ENCODE results near the gene PRM1. TPM values are rescaled to one million over a fixed set of nuclear protein-coding genes. Genes with fewer than 3 reads are reported as not detected.

The PRM1 gene
- total and polyA plus RNA-seq, 11 donors: not detected

DNA sequence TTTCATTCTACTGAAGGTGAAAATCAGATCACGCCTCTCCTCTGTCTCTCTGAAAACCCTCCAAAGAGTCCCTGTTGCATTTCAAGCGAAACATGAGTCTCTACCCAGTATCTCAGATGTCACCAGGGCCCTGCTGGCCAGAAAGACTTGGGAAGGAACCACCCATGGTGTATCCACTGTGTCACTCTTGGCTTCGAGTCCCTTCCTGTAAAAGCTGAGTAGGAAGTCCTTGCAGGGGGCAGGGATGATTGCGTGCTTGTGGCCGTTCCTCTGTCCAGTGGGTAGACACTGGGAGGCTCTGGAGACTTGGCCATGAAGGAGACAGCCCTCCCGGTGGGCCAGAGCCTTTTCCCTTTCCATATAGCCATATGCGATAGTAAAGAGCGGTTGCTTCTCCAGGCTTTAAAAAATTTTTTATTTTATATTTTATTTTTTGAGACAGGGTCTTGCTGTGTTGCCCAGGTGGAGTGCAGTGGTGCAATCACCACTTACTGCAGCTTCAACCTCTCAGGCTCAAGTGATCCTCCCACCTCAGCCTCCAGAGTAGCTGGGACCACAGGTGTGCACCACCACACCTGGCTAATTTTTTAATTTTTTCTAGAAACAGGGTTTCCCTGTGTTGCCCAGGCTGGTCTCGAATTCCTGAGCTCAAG, 45.1 kb upstream of the PRM1 start:
- intact Hi-C loops (cut with DNase I): no loop called here
- Histone ChIP-seq H3K4me3 (no peak overlapping the region), H3K9me3 (no peaks in the 10 kb centered on the region), H3K27me3 (no peaks in the 10 kb centered on the region), H3K4me1 (peaks cover 0 to 50% (median 11%) of the 10 kb centered on the region in 12 donors), H3K27ac (peak overlapping the region in 1 of 12 donors; percentile 84), H3K36me3 (no peaks in the 10 kb centered on the region)
- DNase-seq: peak in 1 of 5 donors; percentile 35
- 73 to 84% (median 78%) methylated on average over 7 to 9 of the region's 9 CpGs for WGBS, 4 donors
- no peak for ATAC-seq
- no peak for TF ChIP-seq POLR2A (IDR thresholded peaks at IDR 0.05)
- TF ChIP-seq, protein P1, sequence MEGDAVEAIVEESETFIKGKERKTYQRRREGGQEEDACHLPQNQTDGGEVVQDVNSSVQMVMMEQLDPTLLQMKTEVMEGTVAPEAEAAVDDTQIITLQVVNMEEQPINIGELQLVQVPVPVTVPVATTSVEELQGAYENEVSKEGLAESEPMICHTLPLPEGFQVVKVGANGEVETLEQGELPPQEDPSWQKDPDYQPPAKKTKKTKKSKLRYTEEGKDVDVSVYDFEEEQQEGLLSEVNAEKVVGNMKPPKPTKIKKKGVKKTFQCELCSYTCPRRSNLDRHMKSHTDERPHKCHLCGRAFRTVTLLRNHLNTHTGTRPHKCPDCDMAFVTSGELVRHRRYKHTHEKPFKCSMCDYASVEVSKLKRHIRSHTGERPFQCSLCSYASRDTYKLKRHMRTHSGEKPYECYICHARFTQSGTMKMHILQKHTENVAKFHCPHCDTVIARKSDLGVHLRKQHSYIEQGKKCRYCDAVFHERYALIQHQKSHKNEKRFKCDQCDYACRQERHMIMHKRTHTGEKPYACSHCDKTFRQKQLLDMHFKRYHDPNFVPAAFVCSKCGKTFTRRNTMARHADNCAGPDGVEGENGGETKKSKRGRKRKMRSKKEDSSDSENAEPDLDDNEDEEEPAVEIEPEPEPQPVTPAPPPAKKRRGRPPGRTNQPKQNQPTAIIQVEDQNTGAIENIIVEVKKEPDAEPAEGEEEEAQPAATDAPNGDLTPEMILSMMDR (IDR thresholded peaks at IDR 0.05): no peak

DNA sequence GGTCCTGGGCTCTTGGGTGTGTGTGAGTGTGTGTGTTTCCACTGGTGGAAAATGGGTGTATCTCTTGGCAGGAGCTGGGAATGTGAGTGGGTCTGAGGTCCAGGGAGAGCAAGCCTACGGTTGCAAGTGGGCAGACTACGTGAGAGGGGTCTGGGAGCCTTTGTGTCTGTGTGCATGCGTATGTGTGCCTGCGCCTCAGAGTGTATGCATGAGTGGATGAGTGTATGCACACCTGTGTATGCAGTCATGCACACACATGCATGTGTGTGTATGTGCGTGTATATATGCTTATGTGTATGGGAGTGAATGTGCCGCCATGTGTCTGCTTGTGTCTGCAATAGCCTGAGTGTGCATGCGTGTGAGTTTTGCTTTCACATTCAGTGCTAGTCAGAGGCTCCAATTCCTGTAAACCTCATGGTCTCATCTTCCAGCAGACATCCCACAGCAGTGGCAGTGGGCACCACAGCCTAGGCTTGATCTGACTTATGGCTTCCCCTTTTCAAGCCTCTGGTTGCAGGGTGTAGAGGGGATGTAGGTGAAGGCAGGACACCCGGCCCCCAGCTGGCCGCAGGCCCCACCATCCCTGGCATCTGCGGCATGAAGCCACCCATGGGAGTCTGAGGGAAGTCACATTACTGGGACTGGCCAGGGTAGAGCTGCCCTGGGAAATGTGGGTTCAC, 44.4 kb upstream of the PRM1 start:
- Histone ChIP-seq H3K36me3 (no peaks in the 10 kb centered on the region), H3K9me3 (no peaks in the 10 kb centered on the region), H3K27me3 (no peaks in the 10 kb centered on the region), H3K27ac (peak overlapping the region in 1 of 12 donors; percentile 84), H3K4me1 (peaks cover 0 to 50% (median 11%) of the 10 kb centered on the region in 12 donors), H3K4me3 (no peak overlapping the region)
- WGBS, 4 donors: 80 to 95% (median 88%) methylated on average over 9 to 10 of the region's 10 CpGs
- TF ChIP-seq, protein P1 (IDR thresholded peaks at IDR 0.05): no peak
- TF ChIP-seq POLR2A (IDR thresholded peaks at IDR 0.05): no peak
- intact Hi-C loops (cut with DNase I): no loop called here
- ATAC-seq (no peak), DNase-seq (peak in 1 of 5 donors; percentile 38)

DNA sequence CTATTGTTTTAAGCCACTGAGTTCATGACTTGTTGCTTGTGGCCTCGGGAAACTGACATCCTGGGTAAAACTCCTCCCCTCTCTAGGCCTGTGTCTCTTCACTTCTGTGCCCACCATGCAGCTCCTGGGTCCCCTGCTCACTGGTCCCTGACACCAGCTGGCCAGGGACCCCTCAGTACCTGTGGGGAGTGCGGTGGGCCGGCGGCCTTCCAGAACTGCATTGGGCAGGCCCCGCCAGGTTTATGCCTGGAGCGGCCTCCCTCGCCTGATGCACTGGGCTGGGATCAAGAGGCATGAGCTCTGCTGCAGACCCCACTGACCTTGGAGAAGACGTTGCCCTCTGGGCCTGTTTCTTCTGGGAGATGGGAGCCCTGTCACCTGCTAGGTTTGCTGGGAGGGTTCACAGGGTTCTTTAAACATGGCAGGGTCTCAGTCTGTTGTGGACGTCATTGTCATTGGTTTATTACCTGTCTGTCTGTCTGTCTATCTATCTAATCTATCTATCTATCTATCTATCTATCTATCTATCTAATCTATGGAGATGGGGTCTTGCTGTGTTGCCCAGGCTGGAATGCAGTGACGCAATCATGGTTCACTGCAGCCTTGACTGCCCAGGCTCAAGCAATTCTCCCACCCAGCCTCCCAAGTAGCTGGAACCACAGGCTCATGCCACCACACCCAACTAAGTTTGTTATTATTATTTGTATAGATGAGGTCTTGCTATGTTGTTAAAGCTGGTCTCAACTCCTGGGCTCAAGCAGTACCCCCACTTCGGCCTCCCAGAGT, 42.6 kb upstream of the PRM1 start:
- DNase-seq: peak in 1 of 5 donors; percentile 34
- no peak for TF ChIP-seq POLR2A (IDR thresholded peaks at IDR 0.05)
- TF ChIP-seq, protein P1 (IDR thresholded peaks at IDR 0.05): no peak
- Histone ChIP-seq H3K27me3 (no peaks in the 10 kb centered on the region), H3K27ac (no peak overlapping the region), H3K9me3 (no peaks in the 10 kb centered on the region), H3K36me3 (no peaks in the 10 kb centered on the region), H3K4me1 (peaks cover 0 to 38% (median 6%) of the 10 kb centered on the region in 12 donors), H3K4me3 (no peak overlapping the region)
- intact Hi-C loops (cut with DNase I): no loop called here
- 85 to 91% (median 90%) methylated on average over 10 to 11 of the region's 11 CpGs for WGBS, 4 donors
- no peak for ATAC-seq

DNA sequence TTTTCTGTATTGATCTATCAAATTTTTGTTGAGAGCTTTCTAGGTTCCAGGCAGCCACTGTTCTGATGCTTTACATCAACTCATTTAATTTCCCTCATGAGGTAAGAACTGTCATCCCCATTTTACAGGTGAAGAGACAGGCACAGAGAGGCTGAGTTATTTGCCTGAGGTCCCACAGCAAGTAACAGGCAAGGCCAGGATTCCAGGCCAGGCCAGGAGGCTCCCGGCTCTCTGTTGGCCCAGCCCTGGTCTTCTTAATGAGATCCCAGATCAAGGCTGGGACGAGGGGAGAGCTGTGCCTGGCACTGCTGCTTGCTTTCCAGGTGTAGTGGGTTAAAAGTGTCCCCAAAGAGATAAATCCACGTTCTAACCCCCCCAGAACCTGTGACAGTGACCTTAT, 41.7 kb upstream of the PRM1 start:
- ATAC-seq: no peak
- intact Hi-C loops (cut with DNase I): no loop called here
- WGBS, 4 donors: 79 to 92% (median 82%) methylated on average over 3 of the region's 3 CpGs

More for the DNA sequence above, 41.7 kb upstream of the PRM1 start:
- DNase-seq: no peak
- Histone ChIP-seq H3K4me1 (peaks cover 0 to 29% (median under 1%) of the 10 kb centered on the region in 12 donors), H3K36me3 (no peaks in the 10 kb centered on the region), H3K4me3 (no peak overlapping the region), H3K27me3 (no peaks in the 10 kb centered on the region), H3K27ac (no peak overlapping the region), H3K9me3 (no peaks in the 10 kb centered on the region)
- no peak for TF ChIP-seq POLR2A (IDR thresholded peaks at IDR 0.05)
- TF ChIP-seq, protein P1 (IDR thresholded peaks at IDR 0.05): no peak
